Stimulated activated CD4-positive, alpha-beta T cell treated with anti-CD3 and anti-CD28 coated beads, Interleukin-4, amount 100 ng/mL, for 24 hours (primary cell): ENCODE data around the gene LGR4.
"Not testable (repeated sequence)": the region's sequence is repeated elsewhere in the genome, so short reads cannot be mapped to it uniquely, and the experiment has no call there.

Source experiments
- DNase-seq: peaks from one replicate; pipeline ENCODE4 v3.0.0-alpha.2; 2020

The LGR4 gene

DNA sequence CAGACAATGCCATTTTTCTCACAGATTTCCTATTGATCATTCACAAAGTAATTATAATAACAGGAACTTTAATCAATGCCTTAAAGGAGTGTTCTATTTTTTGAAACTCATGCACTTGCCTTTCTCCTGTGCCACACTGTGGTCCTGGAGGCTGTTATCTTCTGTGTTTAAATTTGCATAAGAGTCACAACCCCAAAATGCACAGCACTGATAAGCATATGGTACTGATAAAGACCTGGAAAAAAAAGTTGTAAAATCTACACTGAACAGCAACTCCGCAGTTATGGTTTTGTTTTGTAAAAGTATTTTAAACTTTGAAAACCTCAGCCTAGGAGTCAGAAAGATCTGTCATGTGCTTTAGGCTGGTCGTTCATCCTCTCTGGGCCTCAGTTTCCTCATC is 100.4 kb downstream of the LGR4 start:
- DNase-seq, result no peak

DNA sequence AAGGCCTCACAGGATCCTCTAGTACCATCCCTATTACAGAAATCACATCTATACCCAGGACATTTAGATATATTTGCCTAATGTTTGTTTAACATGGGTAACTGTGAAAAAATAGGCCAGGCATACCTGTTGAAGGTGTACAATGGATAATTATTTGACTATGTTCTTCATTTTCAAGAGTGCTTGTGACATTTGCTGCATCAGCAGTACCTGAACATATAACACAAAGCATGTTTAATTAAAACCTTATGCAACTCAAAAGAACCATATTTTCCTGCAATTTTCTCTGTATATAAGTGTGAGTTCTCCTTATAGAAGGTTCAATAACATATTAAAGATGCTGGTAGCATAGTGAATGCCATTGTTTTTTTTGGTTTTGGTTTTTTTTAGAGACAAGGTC is 101.1 kb downstream of the LGR4 start:
- DNase-seq, result no peak

DNA sequence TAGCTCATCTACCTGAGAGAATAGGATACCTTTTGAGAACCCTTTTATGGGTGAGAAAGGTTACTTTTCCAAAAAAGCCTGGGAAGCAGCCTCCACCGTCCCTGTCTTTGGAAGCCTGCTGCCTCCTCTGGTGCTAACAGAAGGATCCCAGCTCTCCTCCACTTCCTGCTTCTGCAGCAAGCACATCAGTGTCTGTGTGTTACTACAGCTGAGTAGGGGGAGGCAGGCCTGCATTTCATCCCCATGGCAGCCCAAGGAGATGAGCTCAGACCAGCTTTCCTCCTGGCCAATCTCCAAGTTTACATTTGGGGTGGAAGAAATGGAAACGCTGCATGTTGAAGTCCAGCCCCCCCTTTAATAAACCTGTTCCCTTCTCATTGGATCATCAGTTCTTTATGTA is 102.2 kb downstream of the LGR4 start:
- DNase-seq, result no peak

DNA sequence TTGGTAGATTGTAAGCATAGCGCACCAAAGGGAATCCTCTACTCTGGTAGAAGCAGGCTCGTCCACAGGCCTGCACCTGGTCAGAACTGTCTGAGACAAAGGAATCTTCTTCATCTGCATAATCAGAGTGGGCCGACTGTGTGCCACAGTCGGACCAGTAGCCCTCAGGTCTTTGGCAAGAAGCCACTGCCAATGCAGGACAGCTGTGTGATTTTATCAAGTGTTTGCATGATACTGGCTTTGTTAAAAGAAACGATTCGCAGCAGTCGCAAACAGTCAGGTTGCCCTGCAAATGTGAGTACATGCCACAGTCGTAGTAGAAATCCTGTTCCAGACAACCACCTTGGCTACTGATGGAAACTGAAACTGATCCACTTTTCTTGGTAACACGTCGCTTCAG is 104.7 kb downstream of the LGR4 start:
- DNase-seq, result no peak

DNA sequence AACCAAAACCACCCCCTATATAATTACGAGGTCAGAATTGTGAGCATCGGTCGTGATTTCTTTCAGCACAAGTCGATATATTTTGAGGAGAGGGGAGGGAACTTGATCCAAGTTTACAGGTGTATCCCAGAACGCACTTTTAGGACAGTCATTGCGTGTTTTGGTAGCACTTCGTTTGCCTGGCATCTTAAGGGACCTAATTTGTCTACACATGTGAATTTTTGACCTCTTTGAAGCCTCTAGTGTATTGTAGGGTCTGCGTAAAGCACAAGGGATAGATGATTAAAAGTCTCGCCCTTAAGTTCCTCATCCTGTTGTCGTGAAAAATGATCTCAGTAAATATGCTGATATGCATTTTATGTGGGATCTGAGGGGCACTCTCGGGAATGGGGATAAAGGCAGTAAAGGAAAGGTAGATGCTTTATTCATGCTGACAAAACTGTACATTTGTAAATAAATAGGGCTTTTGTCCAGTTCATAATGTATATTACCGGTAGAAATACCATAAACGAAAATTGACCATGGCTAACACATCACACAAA is 108.9 kb downstream of the LGR4 start:
- no peak for DNase-seq

GRCh38 chr11:27362749-27363575 is 109.6 kb downstream of the LGR4 start, which contains the start of gene CCDC34:
Gene CCDC34, minus strand, starts transcription at chr11:27363215. Its CDS starts 21 bp downstream, at chr11:27363194.
- DNase-seq, result peak; percentile 85

DNA sequence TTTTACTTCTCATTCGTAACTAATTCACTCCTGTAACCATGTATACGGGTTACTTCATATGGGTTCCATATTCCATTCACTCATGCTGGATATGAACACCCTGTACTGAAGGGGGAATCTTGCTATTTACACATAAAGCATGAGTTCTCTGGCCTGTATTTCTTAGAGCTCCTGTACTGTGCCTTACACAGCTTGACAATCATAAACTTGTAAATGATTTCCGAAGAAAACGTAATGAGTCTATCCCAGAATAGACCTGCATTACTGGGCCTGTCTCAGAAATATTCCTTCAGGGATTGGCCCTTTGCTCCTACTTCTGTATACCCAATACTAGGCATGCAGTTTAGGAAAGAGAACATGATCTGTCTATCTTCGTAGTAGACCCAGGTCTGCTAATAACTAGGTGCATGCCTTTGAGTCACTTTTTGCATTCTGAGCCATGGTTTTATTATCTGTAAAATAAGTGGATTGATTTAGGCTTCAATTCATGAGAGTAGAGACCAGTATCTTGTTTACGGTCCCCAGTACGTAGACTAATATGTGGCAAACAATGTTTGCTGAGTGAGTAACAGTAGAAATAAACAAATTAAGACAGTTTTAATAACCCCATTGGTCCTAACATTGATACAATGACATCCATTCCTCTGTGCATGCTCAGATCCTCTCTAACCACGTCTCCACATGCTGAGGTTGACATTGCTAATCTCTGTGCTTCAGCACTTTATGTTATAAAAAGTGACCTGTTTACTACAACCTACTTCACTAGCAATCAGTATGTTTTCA is 110.8 kb downstream of the LGR4 start:
- DNase-seq, result no peak

DNA sequence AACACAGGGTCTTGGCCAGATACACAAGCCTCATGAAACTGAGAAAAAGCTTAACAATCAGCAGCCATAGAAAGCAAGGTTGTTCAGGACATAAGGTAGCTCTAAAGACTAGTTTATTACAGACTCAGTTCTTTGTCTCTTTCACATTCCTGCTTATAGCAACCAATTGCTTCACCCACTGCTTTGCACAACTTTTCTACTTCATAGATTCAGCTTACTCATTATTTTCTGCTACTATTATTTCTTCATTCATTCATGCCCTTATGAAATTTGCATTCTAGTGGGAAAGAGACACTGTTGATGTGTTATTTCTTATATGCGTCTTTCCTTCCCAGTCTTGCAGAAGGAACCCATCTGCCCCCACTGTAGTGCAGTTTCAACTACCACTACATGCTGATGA is 114.3 kb downstream of the LGR4 start:
- no peak for DNase-seq

- no peak for DNase-seq
Measured at GRCh38 chr11:27357250-27357649, 115.3 kb downstream of the LGR4 start.

- DNase-seq, result no peak
Measured at GRCh38 chr11:27356624-27357222, 115.9 kb downstream of the LGR4 start.

DNA sequence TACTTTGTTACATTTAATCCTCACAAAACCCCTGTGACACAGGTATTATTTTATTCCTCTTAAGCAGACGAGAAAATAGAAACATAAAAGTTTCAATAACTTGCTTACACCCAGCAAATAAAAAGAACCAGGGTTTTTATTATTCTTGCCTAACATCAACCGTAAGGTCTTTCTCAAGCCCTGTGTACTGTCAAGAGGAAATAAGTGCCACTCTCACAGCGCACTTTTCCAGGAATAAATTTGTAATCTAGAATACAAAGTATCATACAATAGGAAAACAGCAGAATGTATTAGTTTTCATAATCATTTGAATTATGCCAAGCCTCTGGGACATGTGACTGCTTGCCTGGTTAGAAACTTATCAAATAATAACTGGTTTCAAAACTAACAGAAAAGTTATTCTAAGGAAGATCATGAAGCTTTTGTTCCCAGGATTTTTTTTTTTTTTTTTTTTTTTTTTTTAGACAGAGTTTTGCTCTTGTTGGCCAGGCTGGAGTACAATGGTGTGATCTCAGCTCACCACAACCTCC is 117.0 kb downstream of the LGR4 start:
- no peak for DNase-seq

GRCh38 chr11:27354359-27354965 is 118.1 kb downstream of the LGR4 start:
- no peak for DNase-seq

- no peak for DNase-seq
Measured at GRCh38 chr11:27353593-27354358, 118.8 kb downstream of the LGR4 start.

DNA sequence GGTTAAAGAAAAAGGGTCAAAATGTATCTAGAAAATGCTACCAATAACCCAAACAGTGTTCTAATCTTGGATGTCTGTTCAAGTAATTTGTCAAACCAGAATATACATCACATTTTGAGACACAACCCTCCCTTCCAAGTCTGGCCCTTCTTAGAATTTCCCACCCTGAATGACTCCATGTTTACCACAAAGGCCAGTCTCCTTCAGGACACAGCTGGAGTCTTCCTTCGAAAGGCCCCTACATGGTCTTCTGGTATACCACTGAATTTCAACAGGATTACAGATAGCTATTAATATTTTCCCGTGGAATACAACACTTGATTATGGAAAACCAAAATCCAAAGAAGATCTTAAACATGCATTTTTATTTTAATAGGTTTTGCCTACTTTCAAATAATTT is 119.8 kb downstream of the LGR4 start:
- DNase-seq, result no peak

- DNase-seq, result no peak
Measured at GRCh38 chr11:27350511-27350910, 122.1 kb downstream of the LGR4 start.

DNA sequence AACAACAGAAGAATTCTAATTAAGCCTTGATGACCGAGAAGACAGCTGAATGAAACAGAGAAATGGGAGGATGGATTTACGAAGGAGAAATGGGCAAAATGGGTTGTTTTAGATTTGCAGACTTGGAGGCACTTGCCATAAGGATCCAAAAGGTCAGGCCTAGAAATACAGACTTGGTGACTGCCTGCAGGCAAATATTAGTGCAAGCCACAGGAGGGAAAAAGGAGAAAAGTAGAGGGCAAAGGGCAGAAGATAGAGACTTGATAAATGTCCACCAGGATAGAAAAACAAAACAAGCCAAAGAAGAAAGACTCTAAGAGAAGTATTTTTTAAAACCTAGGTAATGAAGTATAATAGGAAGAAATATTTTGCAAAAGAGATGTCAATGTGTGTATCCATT is 122.7 kb downstream of the LGR4 start:
- no peak for DNase-seq

GRCh38 chr11:27348340-27348873 is 124.2 kb downstream of the LGR4 start:
- DNase-seq, result no peak

- no peak for DNase-seq
Measured at GRCh38 chr11:27347359-27348339, 124.9 kb downstream of the LGR4 start.

GRCh38 chr11:27339941-27340340 is 132.6 kb downstream of the LGR4 start:
- DNase-seq, result no peak

- DNase-seq, result not testable (repeated sequence)
Measured at GRCh38 chr11:27334764-27335163, 137.8 kb downstream of the LGR4 start.
